Type B pancreatic cell (in vitro differentiated cells): ENCODE data around the gene SIRPA. TPM values are rescaled to one million over a fixed set of nuclear protein-coding genes. Genes with fewer than 3 reads are reported as not detected.
A peak's percentile ranks its signal among the peaks of the same experiment; 100 is the strongest.

Source experiments
- DNase-seq: peaks from one replicate; pipeline ENCODE4 v3.0.0; 2021; ENCODE audit warnings: mixed read lengths; ENCODE audit not compliant: unreplicated experiment; ENCODE audit errors: extremely low spot score
- H3K27ac Mint-ChIP-seq: 2 replicates; pipeline ENCODE4 v1.8.0; 2021; ENCODE audit warnings: mild to moderate bottlenecking, mixed read lengths
- H3K27me3 Mint-ChIP-seq: 2 replicates; pipeline ENCODE4 v1.8.0; 2021; ENCODE audit warnings: mixed read lengths
- H3K36me3 Mint-ChIP-seq: 2 replicates; pipeline ENCODE4 v1.8.0; 2021; ENCODE audit warnings: mixed read lengths
- H3K4me1 Mint-ChIP-seq: one replicate; pipeline ENCODE4 v1.8.0; 2021; ENCODE audit warnings: mixed read lengths; ENCODE audit not compliant: unreplicated experiment
- H3K4me3 Mint-ChIP-seq: 2 replicates; pipeline ENCODE4 v1.8.0; 2021; ENCODE audit warnings: mild to moderate bottlenecking, mixed read lengths
- H3K9me3 Mint-ChIP-seq: 2 replicates; pipeline ENCODE4 v1.8.0; 2021; ENCODE audit warnings: mixed read lengths
- CTCF ChIP-seq: fragments of 200-600 bp; sonication (generic); conservative IDR thresholded peaks from 2 replicates; pipeline ENCODE4 v1.5.0; 2021; ENCODE audit warnings: antibody characterized with exemption, mild to moderate bottlenecking
- total RNA-seq: library from RNA; stranded (reverse); gene quantifications from 2 replicates; pipeline ENCODE4 v1.2.1, GENCODE V29; 2021; ENCODE audit warnings: low replicate concordance

SIRPA gene
- total RNA-seq, 1 donor from 2014 or later, result 12.3 TPM

- Mint-ChIP-seq H3K4me1 (peaks cover 35% of the 10 kb centered on the region), H3K9me3 (no peaks in the 10 kb centered on the region), H3K27ac (no peak overlapping the region), H3K36me3 (no peaks in the 10 kb centered on the region), H3K4me3 (no peak overlapping the region), H3K27me3 (peaks cover 9% of the 10 kb centered on the region)
- no peak for TF ChIP-seq CTCF
- no peak for DNase-seq
These were observed 17.5 kb upstream of the SIRPA start for GRCh38 chr20:1877609-1878200.

DNA sequence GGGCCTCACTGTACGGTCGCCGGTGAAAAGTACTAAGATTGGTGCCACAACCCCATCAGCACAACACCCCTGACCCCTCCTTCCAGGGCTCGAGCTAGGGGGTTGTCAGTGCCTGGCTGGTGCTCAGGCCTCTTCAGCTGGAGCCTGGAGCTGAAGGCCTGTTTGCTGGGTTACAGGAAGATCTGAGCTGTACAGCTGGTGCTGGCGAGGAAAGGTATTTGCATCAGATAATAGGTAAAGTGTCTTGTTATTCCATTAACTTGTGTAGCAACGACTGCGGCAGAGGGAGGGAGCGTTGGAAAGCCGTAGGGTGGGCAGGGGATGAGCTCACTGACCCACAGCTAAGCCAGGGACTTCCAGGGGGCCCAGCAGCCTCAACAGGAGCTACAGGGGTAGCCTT lies 15.8 kb upstream of the SIRPA start:
- Mint-ChIP-seq H3K4me3 (no peak overlapping the region), H3K27ac (no peak overlapping the region), H3K36me3 (no peaks in the 10 kb centered on the region), H3K9me3 (no peaks in the 10 kb centered on the region), H3K4me1 (peaks cover 40% of the 10 kb centered on the region), H3K27me3 (peaks cover 13% of the 10 kb centered on the region)
- TF ChIP-seq CTCF, result no peak
- DNase-seq, result no peak

- H3K27ac Mint-ChIP-seq, result no peak overlapping the region
- H3K4me3 Mint-ChIP-seq, result no peak overlapping the region
- H3K9me3 Mint-ChIP-seq, result no peaks in the 10 kb centered on the region
- H3K4me1 Mint-ChIP-seq, result peaks cover 35% of the 10 kb centered on the region
- no peaks in the 10 kb centered on the region for H3K36me3 Mint-ChIP-seq
- no peak for DNase-seq
- H3K27me3 Mint-ChIP-seq, result peaks cover 13% of the 10 kb centered on the region
- no peak for TF ChIP-seq CTCF
These were observed 15.3 kb upstream of the SIRPA start for GRCh38 chr20:1879934-1880333.

- H3K27ac Mint-ChIP-seq, result peak overlapping the region; percentile 29
- no peak for TF ChIP-seq CTCF
These were observed 14.5 kb upstream of the SIRPA start for GRCh38 chr20:1880529-1881239.

DNA sequence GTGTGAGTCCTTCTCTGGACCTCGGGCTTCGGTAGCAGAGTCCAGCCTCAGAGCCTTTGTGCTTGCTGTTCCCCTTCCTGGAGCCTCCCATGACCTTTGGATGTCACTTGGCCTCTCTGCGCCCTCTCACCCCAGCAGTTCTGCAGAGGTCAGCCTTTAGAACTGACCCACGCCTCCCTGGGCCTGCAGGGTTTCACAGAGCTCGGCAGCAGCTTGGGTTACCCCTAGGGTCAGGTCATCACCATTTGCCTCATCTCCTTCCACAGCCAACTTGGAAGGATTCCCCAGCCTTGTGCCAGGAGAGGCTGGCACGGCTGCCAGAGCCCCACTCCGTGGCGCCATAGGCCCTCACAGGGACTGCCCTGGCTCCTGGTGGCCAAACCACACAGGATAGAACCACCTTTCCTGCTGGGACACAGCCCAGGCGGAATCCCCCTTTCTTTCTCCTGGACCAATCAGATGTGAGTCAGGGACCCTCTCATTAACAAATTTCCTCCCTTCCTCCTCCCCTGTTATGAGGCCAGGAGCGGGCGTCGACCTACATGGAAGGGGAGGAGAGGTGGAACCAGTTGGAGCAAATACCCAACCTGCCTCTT lies 13.9 kb upstream of the SIRPA start:
- TF ChIP-seq CTCF, result no peak
- DNase-seq, result no peak
- Mint-ChIP-seq H3K4me1 (peaks cover 26% of the 10 kb centered on the region), H3K9me3 (no peaks in the 10 kb centered on the region), H3K27me3 (peaks cover 13% of the 10 kb centered on the region), H3K27ac (no peak overlapping the region), H3K4me3 (no peak overlapping the region), H3K36me3 (no peaks in the 10 kb centered on the region)

More at GRCh38 chr20:1880529-1881239, 14.5 kb upstream of the SIRPA start:
- peaks cover 13% of the 10 kb centered on the region for H3K27me3 Mint-ChIP-seq
- peaks cover 27% of the 10 kb centered on the region for H3K4me1 Mint-ChIP-seq
- no peaks in the 10 kb centered on the region for H3K36me3 Mint-ChIP-seq
- no peak for DNase-seq
- no peaks in the 10 kb centered on the region for H3K9me3 Mint-ChIP-seq
- no peak overlapping the region for H3K4me3 Mint-ChIP-seq
